NOMO-1 (cell line): ENCODE results near the gene ERMP1.
A peak's percentile ranks its signal among the peaks of the same experiment; 100 is the strongest.
"Not testable (repeated sequence)": the region's sequence is repeated elsewhere in the genome, so short reads cannot be mapped to it uniquely, and the experiment has no call there.

Experiments used
- DNase-seq, 2 experiments: peaks; one replicate each; lab custom pipeline; 2025; ENCODE audit not compliant: unreplicated experiment in 2 of 2; lab: John Stamatoyannopoulos, UW

The ERMP1 gene

DNA sequence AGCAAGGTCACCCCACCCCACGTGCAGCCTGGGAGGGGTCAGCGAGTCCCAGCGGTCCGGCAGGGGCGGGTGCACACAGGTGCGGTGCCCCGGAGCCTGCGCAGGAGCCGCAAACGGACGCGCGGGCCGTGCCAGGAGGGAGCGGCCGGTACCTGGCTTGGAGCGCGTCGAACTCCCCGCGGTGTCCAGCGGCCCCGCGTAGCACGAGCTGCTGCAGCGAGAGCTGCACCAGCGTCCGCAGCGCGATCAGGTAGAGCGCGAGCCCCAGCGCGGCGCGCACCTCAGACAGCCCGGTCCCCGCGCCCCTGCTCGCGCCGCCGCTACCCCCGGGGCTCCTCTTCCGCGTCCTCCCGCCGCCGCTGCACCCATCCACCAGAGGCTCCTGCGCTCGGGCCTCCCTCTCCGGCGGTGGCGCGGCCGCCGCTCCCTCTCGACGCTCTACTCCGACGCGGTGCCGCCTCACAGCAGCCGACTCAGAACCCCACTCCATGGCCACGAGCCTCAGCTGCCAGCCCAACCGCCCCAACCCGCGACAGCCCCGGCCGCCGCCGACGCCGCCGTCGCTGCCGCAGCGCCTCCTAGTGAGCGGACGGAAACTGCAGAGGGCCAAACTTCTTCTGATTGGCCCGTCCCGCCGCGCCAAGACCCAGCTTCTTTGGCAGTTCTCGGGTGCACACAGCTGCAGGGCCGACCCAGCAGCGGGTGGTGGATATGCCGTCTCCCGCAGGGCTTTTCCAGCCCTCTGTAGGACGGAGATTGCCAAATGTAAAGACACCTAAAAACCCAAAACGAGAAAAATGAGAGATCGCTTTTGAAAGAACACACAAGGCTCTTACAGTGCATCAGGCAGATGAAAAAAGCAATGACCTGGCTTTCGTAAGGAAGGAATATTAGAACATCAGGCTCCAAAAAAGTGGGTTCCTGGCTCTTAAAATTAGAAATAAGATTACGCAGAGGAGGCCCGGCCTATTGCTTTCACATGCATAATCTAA is at the start of gene ERMP1:
ERMP1 (minus strand) TSS at position 580 of the 992 bp plus-strand sequence; CDS start at position 490, 90 bp downstream.
- peak; percentile 42 to 64 for DNase-seq

- DNase-seq: not testable (repeated sequence)
Measured at GRCh38 chr9:5882244-5883012, 49.5 kb upstream of the ERMP1 start.

GRCh38 chr9:5879419-5880181 is 46.7 kb upstream of the ERMP1 start:
- DNase-seq: peak in 1 of 2 experiments; percentile 0

DNA sequence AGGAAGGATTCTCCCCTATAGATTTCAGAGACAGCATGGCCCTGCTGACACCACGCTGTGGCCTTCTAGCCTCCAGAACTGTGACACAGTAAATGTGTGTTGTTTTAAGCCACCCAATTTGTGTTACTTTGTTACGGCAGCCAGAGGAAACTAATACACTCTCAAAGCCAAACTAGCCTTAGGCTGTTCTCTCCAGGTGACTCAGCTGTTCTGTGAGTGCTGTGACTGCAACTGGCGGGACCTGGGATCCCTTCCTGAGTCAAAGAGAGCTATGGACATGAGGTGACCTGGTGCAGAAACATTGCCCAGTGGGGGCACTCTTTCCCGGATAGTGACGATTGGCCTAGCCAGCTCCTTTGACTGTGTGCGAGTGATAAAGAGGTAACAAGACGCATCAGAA is 43.8 kb upstream of the ERMP1 start:
- no peak for DNase-seq

DNA sequence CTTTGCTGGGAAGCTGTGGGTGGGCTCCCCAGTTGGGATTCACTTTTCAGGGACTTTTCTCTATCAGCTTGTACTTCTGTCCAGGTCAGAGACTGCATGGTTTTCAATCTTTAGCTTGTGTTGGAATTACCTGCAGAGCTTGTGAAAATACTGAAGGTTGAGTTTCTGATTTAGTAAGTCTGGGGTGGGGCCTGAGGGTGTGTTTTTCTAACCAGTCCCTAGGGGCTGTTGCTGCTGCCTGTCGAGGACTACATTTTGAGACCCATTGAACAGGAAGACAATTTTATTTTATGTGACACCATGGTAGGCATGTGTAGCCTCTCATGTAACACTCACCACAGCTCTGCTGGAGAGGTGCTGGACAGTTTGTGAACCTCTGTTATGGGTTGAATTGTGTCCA is 43.1 kb upstream of the ERMP1 start:
- DNase-seq: no peak

- no peak for DNase-seq
Measured at GRCh38 chr9:5874048-5874447, 41.1 kb upstream of the ERMP1 start.

DNA sequence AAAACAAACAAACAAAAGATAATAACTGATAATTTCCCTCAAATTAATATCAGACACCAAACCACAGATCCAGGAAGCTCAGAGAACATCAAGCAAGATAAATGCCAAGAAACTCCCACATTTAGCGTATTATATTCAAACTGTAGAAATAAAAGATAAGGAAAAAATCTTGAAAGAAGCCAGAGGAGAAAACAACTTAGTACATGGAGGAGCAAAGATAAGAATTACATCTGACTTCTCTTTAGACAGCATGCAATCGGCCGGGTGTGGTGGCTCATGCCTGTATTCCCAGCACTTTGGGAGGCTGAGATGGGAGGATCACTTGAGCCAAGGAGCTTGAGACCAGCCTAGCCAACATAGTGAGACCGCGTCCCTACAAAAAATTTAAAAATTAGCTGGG is 40.5 kb upstream of the ERMP1 start:
- no peak for DNase-seq

DNA sequence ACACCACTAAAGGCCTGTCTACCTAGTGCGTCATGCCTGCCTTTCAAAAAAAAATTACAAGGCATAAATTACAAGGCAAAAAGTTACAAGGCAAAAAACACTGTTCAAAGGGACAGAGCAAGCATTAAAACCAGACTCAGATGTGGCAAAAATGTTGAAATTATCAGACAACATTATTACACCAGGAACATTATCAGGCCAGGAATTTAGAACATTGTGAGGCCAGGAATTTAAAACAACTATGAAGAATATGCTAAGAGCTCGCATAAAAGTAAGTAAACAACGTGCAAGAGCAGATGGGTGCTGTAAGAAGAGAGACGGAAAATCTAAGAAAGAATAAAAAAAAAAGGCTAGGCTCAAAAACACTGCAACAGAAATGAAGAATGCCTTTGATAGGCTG is 39.6 kb upstream of the ERMP1 start:
- DNase-seq: no peak

GRCh38 chr9:5871785-5872184 is 38.9 kb upstream of the ERMP1 start:
- DNase-seq: no peak

DNA sequence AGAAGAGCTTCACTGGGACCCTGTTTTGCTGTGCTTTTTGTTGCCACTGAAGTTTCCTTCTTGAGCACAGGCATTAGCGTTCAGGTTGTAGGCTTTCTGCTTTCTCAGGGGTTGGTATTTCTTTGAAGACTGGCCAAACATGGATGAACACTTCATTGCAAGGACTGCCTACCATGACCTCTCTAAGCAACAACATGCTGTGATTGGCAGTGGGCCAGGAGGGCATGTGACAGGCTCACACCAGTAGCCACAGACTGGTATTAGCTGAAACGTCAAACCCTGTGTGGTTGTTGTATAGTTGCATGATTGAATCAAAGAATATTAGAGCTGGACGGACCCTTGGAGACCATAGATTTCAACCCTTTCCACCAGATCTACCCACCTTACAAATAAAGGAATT is 37.8 kb upstream of the ERMP1 start:
- DNase-seq: no peak

GRCh38 chr9:5870020-5870339 is 37.1 kb upstream of the ERMP1 start:
- DNase-seq: no peak

DNA sequence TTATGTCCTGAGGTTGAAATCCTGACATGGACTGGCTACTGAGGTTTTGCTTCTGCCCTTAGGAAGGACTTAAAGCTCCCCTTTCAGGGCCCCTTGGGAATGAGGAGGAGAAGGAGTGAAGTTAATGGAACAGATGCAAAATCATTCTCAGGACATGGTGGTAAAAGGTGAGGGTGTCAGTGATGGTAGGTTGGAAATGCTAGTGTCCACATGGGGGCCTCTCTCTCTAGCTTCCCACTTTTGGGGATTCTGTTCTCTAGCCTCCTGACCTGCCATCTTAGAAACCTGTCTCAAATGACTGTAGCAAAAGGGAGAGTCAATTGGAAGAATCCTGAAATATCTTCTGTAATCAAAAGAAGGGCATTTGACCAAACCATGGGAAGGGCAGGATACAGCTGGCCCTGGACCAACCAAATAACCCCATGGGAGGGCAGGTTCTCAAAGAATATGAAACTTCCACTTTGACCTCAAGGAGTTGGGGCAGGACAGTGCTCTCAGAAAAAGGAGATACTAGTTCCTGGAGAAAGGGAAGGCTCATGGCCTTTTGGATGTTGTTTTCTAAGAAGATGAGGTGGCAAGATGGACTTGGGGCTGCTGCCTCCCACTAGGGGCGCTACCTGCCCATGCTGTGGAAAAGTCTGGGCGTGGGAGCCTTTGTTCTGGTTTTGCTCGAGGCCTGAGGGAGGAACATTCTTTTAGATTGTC is 36.5 kb upstream of the ERMP1 start:
- no peak for DNase-seq

- DNase-seq: no peak
Measured at GRCh38 chr9:5868235-5868634, 35.3 kb upstream of the ERMP1 start.

GRCh38 chr9:5866685-5867084 is 33.8 kb upstream of the ERMP1 start:
- no peak for DNase-seq

GRCh38 chr9:5866272-5866671 is 33.4 kb upstream of the ERMP1 start:
- DNase-seq: no peak

DNA sequence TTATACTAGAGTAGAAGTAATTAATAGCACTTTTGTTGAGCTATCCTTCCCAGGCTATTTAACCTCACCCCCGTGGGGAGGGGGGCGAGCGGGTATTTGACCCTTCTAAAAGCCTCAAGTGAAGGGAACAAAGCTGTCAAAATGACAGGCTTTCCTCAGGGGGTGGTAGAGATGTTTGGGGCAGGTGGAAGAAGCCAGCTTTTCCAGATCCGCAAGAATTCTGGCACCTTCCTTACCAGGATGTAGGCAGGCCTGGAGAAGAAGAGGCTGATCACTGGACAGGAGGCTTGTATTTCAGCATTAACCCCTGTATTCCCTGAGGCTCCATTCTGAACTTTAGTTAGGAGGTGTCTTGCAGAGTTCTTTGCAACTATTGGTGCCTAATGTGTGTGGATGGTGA is 31.5 kb upstream of the ERMP1 start:
- DNase-seq: no peak

DNA sequence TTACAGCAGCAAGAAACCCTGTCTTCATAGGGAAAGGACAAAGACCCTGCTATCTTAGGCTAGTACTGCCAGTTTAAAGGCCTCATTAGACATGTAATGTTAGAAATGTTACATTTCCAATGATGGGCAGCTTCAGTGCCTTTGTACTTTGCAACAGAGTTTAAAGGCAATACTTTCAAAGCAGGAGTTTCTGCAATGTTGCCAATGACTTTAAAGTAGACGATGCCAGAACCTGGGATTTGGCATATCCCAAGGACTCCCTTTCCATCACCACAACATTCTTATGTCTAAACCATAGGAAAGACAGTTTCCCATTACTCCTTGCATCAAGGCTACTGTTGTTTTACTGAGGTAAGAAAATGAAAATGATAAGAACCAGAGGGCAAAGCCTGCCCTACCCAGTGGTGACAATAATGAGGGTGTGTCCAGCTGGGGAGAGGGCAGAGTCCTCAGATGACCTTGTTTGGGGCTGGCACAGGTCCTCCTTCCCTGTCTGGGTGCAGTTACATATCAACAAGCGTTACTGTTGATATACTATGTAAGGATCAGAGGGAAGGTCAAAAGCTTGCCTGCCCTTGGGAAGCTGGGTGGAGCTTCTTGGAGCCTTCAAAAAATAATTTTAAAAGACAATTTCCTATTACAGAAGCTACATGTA is 30.3 kb upstream of the ERMP1 start:
- DNase-seq: no peak

- no peak for DNase-seq
Measured at GRCh38 chr9:5858833-5859232, 25.9 kb upstream of the ERMP1 start.

GRCh38 chr9:5857928-5858327 is 25.0 kb upstream of the ERMP1 start:
- peak; percentile 21 to 66 for DNase-seq
